Measurements from ENCODE around the gene RPL36.

RPL36 gene

DNA sequence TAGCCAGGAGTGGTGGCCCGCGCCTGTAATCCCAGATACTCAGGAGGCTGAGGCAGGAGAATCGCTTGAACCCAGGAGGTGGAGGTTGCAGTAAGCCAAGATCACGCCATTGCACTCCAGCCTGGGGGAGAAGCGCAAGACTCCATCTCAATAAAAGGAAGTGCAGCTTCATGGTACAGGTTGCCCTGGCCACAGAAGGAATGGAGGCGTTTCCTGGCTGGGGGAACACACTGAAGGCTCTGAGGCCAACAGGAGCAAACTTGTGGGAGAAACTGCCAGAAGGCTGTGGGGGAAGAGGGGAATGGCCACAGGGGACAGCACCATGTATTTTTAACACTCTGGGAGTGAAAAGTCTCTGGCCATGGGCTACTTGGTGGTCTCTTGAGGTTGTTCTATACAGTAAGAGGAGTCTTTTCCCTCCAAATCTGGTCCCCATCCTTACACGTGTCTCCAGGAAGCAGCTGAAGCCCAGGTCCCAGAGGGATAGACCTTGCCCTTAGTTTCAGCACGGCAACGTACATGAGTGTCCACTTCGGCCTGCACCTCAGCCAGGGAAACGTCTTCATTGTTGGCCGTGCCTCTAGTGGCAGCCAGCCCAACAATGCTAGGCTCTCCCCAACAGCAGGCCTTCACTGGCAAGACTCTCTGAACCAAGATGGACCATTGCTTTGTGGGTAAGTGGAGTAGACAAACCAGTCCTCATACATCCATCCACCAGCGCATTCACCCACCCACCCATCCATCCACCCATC lies 17.2 kb upstream of the RPL36 start:
- intact Hi-C loops (cut with DNase I): no loop called here
- no peak for DNase-seq

DNA sequence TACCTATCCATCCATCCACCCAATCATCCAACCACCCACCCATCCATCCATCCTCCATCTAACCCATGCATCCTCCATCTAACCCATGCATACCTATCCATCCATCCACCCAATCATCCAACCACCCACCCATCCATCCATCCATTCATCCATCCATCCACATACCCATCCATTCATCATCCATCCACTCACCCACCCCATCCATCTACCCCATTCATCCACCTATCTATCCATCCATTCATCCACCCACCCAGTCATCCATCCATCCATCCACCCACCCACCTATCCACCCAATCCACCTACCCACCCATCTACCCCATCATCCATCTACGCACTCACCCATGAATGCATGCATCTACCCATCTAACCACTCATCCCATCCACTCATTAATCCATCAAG lies 16.3 kb upstream of the RPL36 start:
- no peak for DNase-seq
- intact Hi-C loops (cut with DNase I): no loop called here

DNA sequence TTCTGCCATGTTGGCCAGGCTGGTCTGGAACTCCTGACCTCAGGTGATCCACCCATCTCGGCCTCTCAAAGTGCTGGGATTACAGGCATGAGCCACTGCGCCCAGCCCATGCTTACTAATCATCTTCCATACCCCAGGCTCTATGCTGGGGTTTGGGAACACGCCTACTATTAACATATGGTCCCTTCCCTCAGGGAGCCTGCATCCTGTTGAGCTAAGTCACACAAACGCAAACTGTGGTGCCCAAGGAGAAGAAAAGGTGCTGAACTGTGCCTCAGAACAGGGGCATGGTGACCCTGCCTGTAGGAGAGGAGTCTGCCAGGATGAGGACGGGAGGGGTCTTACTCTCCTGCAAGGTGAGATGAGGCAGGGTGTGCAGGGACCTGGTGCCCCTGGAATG lies 15.4 kb upstream of the RPL36 start:
- intact Hi-C loops (cut with DNase I): no loop called here
- DNase-seq: no peak

DNA sequence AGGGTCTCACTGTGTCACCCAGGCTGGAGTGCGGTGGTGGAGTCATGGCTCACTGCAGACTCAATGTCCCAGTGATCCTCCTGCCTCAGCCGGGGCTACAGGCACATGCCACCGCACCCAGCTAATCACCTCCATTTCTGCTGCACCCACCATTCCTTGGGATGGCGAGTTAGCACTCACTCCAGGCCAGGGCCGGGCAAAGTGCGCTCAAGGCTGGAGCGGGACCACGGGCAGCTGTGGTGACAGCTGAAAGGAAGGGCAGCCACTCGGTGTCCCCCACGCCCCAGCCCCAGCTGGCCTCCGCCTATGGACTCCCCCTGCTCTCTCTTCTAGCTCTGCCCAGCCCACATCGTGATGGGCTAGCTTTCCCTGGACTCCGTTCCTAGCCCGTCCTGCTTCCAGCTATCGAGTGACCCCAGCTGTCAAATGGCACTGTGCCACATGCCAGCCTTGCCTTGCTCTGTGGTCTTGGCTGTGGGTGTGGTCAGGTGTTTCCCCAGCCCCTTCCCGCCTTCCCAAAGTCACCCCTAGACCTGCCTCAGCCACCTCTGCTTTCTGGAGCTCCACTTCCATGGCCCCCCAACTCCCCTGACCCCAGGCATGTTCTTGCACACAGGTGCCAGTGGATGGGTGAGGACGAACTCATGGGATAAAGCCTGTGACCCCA lies 13.9 kb upstream of the RPL36 start:
- DNase-seq: no peak
- intact Hi-C loops (cut with DNase I): no loop called here

DNA sequence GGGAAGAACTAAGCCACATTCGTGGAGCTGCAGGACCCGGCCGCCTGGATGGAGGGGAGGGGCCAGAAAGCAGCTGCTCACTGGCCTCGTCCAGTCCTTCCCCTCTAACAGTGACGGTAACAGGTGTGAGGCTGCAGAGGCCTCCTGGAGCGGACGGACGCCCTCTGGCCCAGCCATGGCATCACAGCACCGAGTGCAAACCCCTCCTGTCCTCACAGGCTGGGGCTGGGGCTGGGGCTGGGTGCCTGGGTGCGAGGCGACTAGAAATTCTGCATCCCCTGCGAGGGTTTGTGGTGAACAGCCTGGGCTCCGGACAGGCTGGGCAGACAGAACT lies 13.4 kb upstream of the RPL36 start:
- intact Hi-C loops (cut with DNase I): no loop called here

DNA sequence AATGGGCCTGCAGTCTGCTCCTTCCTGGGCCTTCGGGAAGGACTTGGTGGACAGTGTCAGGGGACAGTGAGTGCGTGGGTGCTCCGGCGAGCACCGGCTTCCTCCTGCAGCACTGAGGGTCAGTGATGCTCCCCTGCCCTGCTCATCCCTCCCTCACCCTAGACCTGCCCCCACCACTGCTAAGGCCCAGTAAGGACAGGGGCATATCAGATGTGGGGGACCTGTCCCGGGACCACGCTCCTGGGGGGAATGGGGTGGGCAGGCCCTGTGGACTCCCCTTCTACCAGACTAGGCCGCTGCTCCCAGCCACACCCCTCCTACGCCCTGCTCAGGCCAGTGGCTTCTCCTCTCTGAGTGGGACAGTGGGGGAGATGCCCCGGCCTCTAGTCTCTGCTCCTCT lies 13.0 kb upstream of the RPL36 start:
- no peak for DNase-seq
- intact Hi-C loops (cut with DNase I): no loop called here

More for the DNA sequence above, 13.4 kb upstream of the RPL36 start:
- DNase-seq: no peak

DNA sequence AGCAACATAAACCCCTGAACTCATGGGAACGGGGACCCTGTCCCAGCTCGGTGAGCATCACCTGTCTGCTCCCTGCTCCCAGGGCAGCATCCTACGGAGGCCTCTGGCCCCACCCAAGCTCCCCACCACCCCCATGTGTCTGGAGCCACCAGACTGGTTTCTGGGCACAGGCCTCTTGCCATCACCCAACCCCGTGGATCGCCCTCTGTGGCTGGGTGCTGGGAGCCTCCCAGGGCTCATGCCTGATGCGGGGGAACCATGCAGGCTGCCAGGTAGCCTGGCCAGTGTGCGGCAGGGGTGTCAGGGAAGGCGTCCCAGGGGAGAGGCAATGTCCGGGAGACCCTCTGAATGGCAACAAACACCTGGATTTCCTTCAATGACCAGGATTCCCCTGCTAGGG lies 12.5 kb upstream of the RPL36 start:
- no peak for DNase-seq
- intact Hi-C loops (cut with DNase I): no loop called here

DNA sequence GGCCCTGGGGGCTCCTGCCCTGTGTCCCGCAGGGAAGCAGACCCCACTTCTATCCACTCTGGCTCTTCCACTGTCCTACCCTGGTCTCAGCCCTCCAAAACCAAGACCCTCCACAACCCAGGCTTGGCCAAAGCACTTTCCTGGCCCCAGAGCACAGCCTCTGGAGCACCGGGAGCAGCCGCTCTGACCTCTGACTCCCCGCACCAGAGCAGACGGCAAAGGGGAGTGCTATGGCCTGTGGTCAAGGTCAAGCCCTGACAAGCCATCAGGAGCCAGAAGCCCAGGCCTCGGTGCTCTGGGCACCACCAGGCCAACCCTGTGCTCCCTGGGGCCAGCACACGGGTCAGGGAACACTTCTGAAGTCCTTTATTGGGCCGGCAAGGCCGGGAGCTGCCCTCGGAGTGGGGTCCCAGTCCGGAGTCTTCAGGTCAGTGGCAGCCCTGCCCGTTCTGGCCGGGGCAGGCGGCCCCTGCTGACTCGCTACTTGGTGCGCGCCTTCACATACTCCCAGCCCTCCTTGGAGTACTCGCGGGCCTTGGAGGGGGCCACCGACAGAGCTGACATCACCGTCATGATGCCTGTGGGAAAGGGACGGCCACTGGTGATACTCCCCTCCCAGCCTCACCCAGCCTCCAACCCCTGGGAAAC lies 11.9 kb upstream of the RPL36 start:
- intact Hi-C loops (cut with DNase I): no loop called here
- DNase-seq: no peak

DNA sequence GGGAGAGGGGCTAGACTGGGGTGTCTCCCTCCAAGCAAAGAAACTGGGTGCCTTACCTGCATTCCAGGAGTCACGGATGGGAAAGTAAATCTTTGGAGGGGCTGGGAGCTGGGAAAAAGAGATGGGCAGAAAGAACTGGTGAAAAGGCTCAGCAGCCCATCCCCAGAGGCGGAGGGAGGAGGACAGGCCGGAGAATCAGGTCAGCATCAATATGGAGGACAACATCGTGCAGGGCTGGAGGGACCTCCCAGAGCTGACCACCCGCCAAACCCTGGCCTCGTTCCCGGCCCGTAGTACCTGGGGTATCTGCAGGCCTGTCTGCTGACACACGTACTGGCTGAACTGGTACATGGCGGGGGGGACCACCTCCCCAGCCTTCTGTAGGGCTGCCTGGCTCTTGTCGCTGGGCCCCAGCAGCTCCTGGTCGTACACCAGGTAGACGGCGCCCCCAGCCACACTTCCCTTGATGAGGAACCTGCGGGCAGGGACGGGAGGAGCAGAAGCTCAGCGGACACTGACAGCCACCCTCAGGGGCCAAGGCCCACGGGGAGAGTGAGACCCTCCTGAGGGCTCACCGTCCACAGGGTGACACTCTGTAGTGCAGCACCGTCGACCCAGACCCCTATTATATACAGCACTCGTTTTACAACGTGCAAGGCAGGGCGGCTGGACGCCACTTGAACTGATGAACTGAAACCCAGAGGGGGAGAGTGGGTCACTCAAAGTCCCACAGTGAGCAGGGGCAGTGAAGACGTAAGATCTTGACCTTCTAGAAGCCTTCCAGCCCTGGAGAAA lies 10.6 kb upstream of the RPL36 start:
- DNase-seq: no peak
- intact Hi-C loops (cut with DNase I): loop anchor here (2.0 to 5.0 kb wide), 2 partner anchors 41 to 57 kb away; partner anchors contain the start of genes CATSPERD, LONP1, SAFB and SAFB2

DNA sequence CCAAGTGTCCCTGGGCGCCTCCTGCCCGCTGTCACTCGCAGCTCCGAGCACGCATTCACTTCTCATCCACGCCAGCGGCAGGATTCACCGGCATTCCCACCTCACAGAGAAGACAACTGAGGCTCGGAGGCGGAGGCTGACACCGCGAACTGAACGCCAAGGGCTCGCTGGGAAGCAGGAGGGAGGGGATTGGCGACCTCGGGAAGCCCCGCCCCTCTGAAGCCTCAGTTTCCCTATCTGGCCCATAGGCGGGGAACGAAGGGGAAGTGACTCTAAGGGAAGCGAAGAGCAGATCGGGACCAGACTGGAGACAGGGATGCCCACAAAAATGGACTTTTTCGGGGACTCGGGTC lies 10.0 kb upstream of the RPL36 start:
- peak in 19 of 42 donors; percentile 34 to 80 (median 63) for DNase-seq
- intact Hi-C loops (cut with DNase I): loop anchor here (2.0 to 5.0 kb wide), 2 partner anchors 41 to 58 kb away; partner anchors contain the start of genes CATSPERD, LONP1, SAFB and SAFB2

DNA sequence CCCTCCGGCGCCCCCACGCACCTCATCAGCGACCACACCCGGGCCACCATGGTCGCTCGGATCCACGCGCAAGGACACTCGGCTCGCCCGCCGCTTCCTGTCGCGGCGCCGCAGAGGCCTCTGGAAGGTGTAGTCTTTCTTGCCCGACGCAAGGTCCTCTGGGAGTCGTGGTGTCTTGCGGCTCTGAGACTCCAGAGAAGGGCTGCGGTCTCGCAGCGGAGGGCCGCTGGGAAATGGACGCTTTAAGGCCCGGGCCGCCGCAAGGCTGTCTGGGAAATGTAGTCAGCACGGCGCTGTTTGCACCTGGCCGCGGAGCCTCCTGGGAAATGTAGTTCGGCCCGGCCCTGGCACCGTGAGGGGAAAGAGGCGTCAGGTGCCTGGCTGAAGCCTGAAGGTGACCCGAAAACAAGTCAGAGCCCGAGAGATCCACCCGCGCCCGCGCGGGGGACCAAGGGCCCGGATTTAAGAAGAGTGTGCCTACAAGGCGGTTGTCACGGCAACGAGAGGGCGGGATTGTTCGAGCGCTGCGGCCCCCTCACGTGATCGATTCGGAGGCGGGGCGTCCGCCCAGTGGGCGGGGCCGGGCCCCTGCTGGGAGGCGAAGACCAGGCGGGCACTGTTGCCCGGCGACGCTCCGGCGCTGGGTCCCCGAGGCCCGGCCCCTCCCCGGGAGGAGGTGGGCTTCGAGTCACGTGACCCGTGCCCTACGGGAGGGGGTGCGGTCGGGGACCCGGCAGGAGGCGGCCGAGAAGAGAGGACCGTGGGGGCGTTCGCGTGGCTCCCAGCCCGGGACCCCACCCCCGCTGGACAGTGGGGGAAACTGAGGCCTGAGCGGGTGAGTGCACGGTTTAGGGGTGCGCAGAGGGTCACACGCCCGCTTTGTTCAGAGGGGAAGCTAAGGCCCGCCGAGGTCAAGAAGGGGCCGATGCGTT lies 9.4 kb upstream of the RPL36 start, which contains the start of the genes HSD11B1L and MICOS13:
TSS of gene HSD11B1L (plus strand) at position 591 of the 932 bp plus-strand sequence. CDS start 3,806 bp downstream, outside the sequence.
TSS of gene MICOS13 (minus strand) at position 80 of the 932 bp plus-strand sequence. CDS start at position 50, 30 bp downstream.
- intact Hi-C loops (cut with DNase I): loop anchor here (2.0 to 5.0 kb wide), 2 partner anchors 40 to 58 kb away; partner anchors contain the start of genes CATSPERD, LONP1, SAFB and SAFB2
- DNase-seq: peak; percentile 98 to 100 (median 99)

DNA sequence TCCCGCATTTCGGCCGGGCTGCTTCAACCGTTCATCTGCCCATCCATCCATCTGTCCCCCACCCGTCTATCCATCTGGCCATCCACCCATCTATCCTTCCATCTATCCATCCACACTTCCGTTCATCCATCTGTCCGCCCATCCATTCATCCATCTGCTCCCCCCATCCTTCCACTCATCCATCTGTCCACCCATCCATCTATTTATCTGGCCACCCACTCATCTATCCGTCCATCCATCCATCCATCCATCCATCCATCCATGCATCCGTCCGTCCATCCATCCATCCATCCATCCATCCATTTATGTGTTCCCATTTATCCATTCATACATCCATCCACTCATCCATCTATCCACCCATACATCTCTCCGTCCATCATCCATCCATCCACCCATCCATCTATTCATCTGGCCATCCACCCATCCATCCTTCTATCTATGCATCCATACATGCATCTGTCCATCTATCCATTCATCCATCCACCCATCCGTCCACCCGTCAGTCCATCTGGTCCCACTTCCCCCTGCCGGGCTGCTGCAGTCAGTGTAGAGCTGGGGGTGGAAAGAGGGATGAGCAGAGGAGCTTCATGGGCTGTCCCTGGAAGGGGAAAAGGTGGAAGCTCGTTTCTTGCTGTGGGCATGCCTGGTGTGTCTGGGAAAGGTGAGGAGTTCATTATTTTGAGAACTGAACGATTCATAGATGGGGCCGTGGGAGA lies 8.5 kb upstream of the RPL36 start:
- DNase-seq: no peak
- intact Hi-C loops (cut with DNase I): loop anchor here (2.0 to 5.0 kb wide), 2 partner anchors 39 to 59 kb away; partner anchors contain the start of genes CATSPERD, LONP1, SAFB and SAFB2

DNA sequence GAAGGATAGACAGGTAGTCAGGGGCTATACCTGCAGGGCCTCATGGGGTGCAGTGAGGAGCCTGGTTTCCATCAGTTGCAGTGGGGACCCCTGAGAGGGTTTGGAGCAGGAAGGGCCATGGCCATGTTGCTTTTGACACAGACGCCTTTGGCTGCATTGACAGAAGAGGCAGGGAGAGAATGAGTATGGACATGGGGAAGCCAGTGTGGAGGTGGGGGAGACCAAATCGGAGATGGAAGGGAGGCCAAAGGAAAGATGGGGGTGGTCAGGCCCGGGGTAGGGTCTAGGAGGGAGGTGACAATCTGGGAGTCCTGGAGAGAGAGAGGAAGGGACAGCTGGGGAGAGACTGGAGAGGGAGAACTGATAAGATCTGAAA lies 8.0 kb upstream of the RPL36 start:
- no peak for DNase-seq
- intact Hi-C loops (cut with DNase I): loop anchor here (5.0 kb wide), 1 partner anchor 60 kb away; the partner anchor contains the start of genes SAFB and SAFB2

DNA sequence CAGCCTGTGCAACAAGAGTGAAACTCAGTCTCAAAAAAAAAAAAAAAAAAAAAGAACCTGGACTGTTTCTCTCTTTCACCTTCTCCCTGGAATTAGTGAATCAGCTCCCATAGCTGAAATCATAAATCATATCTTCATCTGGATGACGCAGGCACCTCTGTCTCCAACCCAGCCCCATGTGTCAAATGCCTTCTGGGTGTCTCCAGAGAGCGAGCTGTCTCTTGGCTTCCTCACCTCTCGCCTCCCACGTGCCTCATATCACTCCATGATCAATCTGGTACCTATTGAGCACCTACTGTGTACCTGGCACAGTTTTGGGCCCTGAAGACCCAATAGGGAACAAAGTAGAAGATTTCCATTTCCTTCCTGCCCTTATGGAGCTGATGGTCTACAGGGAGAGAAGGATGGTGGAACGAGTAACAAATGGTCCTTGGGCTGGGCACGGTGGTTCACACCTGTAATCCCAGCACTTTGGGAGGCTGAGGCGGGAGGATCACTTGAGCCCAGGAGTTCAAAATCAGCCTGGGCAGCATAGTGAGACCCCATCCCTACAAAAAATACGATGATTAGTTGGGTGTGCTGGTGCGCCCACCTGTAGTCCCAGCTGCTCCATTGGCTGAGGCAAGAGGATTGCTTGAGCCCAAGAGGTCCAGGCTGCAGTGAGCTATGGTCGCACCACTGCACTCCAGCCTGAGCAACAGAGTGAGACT lies 6.8 kb upstream of the RPL36 start:
- intact Hi-C loops (cut with DNase I): loop anchor here (5.0 kb wide), 1 partner anchor 61 kb away; the partner anchor contains the start of genes SAFB and SAFB2
- DNase-seq: no peak

DNA sequence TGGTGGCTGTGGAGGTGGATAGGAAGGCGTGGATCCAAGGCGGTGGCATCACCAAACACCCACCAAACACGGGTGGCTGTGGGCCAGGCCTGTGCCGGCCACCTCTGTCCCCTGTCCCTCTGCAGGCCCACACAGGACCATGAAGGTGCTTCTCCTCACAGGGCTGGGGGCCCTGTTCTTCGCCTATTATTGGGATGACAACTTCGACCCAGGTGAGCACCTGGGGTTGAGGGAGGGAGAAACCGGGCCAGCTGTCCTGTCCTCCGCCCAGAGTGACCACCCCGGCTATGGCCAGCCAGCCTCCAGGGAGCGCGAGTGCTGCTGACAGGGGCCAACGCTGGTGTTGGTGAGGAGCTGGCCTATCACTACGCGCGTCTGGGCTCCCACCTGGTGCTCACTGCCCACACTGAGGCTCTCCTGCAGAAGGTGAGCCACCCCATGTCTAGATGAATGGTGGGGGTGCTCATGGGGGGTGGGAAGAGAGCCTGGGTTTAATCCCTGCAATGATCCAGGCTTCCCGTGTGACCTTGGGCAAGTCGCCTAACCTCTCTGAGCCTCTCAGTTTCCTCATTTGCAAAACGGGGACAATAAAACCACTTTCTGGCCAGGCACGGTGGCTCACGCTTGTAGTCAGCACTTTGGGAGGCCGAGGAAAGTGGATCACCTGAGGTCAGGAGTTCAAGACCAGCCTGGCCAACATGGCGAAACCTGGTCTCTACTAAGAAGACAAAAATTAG lies 5.2 kb upstream of the RPL36 start:
- DNase-seq: no peak
- intact Hi-C loops (cut with DNase I): loop anchor here (5.0 kb wide), 1 partner anchor 63 kb away; the partner anchor contains the start of genes SAFB and SAFB2

DNA sequence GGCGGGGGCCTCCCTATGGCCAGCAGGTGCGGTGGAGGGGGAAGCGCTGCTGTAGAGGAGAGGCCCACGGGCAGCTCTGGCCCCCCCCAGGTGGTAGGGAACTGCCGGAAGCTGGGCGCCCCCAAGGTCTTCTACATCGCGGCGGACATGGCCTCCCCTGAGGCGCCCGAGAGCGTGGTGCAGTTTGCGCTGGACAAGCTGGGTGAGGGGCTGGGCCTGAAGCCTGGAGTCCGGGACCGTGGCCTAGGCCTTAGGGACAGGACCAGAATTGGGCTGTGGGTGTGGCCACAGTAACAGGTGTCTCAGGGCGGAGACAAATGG lies 3.8 kb upstream of the RPL36 start:
- intact Hi-C loops (cut with DNase I): no loop called here
- peak in 1 of 42 donors; percentile 44 for DNase-seq
